GM18498 (cell line): ENCODE results near the gene CLNK.

ENCODE experiments used
- ATAC-seq: cut with Tn5 transposase; IDR thresholded peaks from one replicate; pipeline ENCODE4 v1.9.1; 2021; ENCODE audit warnings: mild to moderate bottlenecking, moderate library complexity; ENCODE audit not compliant: unreplicated experiment

CLNK gene

GRCh38 chr4:10664408-10664807 lies 20.2 kb downstream of the CLNK start:
- ATAC-seq: no peak

DNA sequence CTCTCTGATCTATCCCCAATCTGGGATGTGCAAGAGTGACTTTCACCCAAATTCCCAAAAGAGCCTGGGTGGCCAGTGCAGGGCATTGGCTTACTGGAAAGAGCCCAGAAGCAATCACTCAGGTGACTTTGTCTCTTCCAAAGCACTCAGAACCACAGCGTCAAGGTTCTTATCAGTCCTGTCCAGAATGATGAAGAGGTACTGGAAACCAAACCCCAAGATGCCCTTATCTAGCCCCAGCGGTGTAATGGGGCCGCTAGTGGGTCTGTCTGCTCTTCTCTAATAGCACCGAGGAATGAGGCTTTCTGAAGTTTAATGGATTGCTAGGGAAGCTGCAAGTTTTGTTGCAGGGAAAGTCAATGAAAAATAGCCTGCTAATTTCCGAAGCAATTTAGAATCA lies 21.6 kb downstream of the CLNK start:
- no peak for ATAC-seq

DNA sequence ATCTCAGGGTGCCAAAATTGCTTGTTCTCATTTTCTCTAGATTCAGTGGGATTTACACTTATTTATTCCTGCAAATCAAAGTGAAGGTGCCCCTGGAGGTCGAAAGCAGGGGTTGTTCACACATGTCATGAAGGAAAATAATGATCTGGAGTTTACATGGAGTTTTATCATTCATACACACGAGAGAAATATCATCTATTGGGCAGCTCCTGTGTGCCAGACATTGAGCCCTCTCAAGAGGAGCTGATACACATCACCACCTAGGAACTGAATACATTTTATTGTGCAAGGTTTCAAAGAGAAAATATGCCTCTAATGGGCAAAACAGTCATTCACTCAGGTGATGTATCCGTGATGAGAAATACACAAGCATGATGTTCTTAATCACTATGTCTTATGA lies 23.5 kb downstream of the CLNK start:
- no peak for ATAC-seq

- no peak for ATAC-seq
Measured at GRCh38 chr4:10659251-10659650, 25.3 kb downstream of the CLNK start.

DNA sequence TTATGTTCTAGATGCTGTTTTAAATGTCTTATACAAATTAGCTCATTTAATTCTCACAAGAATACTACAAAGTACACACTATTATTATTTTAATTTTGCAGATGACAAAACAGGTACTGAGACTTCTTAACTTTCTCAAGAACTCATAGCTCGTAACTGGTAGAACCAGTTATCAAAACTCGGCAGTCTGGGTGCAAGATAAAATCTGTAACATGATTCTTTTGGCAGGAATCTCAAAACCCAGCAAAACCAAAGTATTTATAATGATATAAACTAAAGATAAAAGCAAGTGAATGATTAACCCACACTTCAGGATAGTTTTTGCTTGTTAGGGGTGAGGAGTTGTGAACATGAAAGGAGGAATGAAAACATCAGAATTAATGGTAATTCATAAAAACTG lies 27.6 kb downstream of the CLNK start:
- no peak for ATAC-seq

- no peak for ATAC-seq
Measured at GRCh38 chr4:10656420-10656819, 28.1 kb downstream of the CLNK start.

GRCh38 chr4:10655968-10656367 lies 28.6 kb downstream of the CLNK start:
- ATAC-seq: no peak

- no peak for ATAC-seq
Measured at GRCh38 chr4:10648479-10648878, 36.1 kb downstream of the CLNK start.

GRCh38 chr4:10647846-10648245 lies 36.7 kb downstream of the CLNK start:
- no peak for ATAC-seq

- no peak for ATAC-seq
Measured at GRCh38 chr4:10643600-10644425, 40.8 kb downstream of the CLNK start.

GRCh38 chr4:10640561-10641201 lies 43.9 kb downstream of the CLNK start:
- no peak for ATAC-seq

DNA sequence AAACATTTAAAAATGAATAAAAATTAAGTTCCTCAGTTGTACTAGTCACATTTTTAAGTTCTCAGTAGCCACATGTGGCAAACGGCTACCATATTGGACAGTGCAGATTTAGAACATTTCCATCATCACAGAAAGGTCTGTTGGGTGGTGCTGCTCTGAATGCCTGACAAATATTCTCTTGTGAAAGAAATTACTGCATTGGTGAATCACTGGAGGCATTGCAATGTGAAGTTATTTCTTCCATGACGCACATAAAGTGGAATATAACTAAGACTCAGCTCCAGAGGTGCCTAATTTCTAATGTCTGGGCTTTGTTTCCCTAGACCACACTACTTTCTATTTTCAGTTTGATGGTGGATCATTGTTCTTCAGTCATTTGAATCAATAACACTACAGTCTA lies 44.9 kb downstream of the CLNK start:
- no peak for ATAC-seq

GRCh38 chr4:10639100-10639499 lies 45.5 kb downstream of the CLNK start:
- ATAC-seq: no peak

DNA sequence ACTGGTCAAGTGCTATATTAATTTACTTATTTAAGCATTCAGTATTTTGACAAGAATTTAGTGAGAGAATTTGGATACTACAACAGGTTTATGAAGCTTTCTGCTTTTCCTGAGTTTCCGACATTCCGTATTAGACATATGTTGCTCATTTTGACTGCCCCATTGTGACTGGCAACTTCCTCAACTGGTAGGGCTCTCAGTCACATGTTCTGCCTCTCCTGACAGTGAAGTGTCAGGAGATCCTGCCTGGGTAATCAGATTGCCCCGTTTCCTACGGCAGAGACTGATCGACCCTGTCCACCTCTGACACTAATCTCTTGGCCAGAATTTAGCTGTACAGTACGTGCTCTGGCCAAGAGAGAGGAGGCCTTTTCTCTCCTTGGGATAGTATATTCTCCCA lies 49.5 kb downstream of the CLNK start:
- no peak for ATAC-seq

DNA sequence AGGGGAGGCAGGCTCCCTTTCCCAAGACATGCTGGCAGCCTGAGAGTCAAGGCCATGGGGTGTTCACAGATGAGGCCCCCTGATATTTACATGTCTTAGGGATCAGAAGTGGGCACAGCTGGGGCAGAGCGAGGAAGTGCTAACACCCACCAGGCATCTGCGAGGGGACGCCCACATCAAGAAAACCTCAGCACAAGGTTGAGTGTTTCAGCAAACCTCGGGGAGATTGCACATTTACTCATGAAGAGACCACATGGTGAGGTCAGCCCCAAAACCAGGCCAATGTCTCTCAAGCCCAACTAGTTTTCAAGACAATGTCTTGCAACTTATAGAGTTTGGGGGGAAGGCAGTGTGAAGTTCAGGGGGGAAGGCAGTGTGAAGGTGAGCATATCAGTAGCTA lies 55.2 kb downstream of the CLNK start:
- no peak for ATAC-seq

GRCh38 chr4:10625131-10625530 lies 59.4 kb downstream of the CLNK start:
- ATAC-seq: no peak

GRCh38 chr4:10623862-10624261 lies 60.7 kb downstream of the CLNK start:
- ATAC-seq: no peak

DNA sequence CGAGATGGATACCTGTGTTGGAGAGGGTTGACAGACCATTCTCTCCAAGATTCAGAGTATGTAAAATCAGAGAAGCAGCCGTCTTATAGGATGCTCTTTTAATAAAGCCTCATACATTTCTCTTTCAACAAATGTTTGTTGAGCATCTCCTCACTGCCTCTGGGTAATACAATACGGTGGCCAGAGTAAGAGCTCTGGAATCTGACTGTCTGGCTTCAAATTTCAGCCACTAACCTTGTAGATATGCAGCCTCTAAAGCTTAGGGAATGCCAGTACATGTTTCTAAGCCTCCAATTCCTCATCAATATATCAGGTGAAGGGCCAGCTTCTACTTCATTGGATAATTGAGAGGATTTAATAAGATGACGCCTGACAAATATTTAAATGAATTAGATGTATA lies 61.3 kb downstream of the CLNK start:
- ATAC-seq: no peak

DNA sequence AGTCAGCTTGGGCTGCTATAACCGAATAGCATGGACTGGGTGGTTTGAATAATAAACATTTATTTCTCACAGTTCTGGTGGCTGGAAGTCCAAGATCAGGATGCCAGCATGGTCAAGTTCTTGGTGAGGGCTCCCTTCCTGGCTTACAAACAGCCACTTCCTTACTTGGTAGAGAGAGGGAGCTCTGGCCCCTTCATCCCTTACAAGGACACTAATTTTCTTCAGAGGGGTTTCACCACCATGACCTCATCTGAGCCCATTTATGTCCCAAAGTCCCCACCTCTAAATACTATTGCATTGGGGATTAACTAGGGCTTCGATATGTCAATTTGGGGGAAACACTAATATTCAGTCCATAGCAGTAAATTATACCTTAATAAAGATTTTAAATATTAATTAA lies 61.8 kb downstream of the CLNK start:
- ATAC-seq: peak; percentile 74

DNA sequence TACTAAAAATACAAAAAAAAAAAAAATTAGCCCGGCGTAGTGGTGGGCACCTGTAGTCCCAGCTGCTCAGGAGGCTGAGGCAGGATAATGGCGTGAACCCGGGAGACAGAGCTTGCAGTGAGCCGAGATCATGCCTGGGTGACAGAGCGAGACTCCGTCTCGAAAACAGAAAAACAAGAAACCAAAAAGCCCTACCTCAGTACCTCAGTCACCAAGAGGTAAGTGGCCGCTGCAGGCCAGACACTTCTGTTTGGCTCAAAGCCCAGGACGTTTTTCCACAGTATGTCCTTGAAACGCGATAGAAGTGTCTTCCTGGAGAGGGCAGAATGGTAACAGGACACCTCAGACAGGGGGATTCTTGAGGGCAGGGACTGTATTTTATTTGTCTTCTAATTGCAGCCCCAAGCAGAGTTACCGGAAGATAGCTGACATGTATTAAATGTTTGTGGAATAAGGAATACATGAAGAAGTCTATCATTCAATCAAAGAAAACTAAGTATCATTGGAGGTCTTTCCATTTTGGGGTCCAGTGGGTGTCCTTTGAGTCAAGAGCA lies 63.6 kb downstream of the CLNK start:
- ATAC-seq: no peak

DNA sequence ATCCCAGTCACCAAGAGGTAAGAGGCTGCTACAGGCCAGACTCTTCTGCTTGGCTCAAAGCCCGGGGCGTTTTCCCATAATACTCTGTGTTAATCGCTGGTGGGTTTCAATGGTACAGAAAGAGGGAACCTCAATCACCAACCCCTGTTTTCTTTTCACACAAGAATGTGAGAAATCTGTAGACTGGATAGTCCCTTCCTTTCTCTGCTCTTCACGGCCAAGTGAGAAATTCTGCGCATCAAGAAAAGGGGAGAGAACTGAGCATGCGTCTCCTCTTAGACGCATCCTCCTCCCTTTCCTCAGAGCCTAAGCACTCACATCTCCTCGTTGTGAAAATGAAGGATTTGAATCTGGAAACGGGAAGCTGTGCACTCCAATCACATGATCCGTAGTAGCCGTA lies 64.7 kb downstream of the CLNK start:
- ATAC-seq: no peak

DNA sequence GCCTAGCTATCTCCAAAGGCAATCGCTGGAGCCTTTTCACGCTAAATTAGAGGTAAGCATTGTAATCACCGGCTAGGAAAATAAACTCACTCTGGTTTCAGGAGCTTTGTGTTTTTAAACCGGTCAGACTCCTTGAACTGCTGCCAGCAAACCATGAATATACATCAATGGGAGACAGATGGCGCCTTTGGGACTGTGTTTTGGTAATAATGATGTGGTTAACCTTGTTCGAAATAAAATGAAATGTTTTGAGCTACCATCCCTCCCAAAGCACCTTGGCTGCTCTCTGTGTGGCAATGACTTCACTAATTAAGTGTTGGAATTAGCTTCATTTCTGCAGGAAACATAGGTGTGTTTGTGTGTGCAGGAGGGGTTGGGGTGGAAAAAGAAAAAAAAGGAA lies 65.3 kb downstream of the CLNK start:
- no peak for ATAC-seq
